Astrocyte of the spinal cord (primary cell): ENCODE data around the gene ARHGEF9.

Experiments
- DNase-seq: peaks from one replicate; pipeline ENCODE4 v3.0.0; 2011; ENCODE audit warnings: low read depth, low spot score
- H3K4me3 ChIP-seq: 2 replicates; pipeline ENCODE4 v1.5.1; 2011; ENCODE audit warnings: low read depth, mild to moderate bottlenecking, low read length, moderate library complexity
- CTCF ChIP-seq: IDR thresholded peaks from 2 replicates; pipeline ENCODE4 v1.5.1; 2012; ENCODE audit warnings: low read depth, mild to moderate bottlenecking, low read length, inconsistent platforms
- in situ Hi-C: cut with HindIII; loops from 2 replicates; pipeline ENCODE4 v1.10.0; 2017; ENCODE audit warnings: low sequenced_read_pairs

The ARHGEF9 gene

GRCh38 chrX:63738696-63739095 is 46.3 kb downstream of the ARHGEF9 start:
- TF ChIP-seq CTCF, result no peak
- in situ Hi-C loops, result no loop called here
- no peak for DNase-seq

GRCh38 chrX:63737131-63737921 is 47.7 kb downstream of the ARHGEF9 start:
- in situ Hi-C loops, result no loop called here
- no peak overlapping the region for H3K4me3 ChIP-seq
- no peak for TF ChIP-seq CTCF
- DNase-seq, result no peak

More at GRCh38 chrX:63738696-63739095, 46.3 kb downstream of the ARHGEF9 start:
- H3K4me3 ChIP-seq, result no peak overlapping the region

- no peak for DNase-seq
- H3K4me3 ChIP-seq, result no peak overlapping the region
- TF ChIP-seq CTCF, result no peak
- in situ Hi-C loops, result no loop called here
Measured at GRCh38 chrX:63735882-63736281, 49.1 kb downstream of the ARHGEF9 start.

- no peak for TF ChIP-seq CTCF
- DNase-seq, result no peak
- H3K4me3 ChIP-seq, result no peak overlapping the region
- in situ Hi-C loops, result no loop called here
Measured at GRCh38 chrX:63720293-63720692, 64.7 kb downstream of the ARHGEF9 start.

- TF ChIP-seq CTCF, result no peak
- DNase-seq, result no peak
- H3K4me3 ChIP-seq, result no peak overlapping the region
- in situ Hi-C loops, result no loop called here
Measured at GRCh38 chrX:63719633-63720032, 65.4 kb downstream of the ARHGEF9 start.

- in situ Hi-C loops, result no loop called here
- TF ChIP-seq CTCF, result no peak
- no peak overlapping the region for H3K4me3 ChIP-seq
- DNase-seq, result no peak
Measured at GRCh38 chrX:63718010-63718694, 66.9 kb downstream of the ARHGEF9 start.
